Sigmoid colon (tissue), 7 donors: Measurements from ENCODE around the gene ANO2. TPM values are rescaled to one million over a fixed set of nuclear protein-coding genes. Genes with fewer than 3 reads are reported as not detected.

ENCODE experiments used
- DNase-seq: peaks from one replicate; pipeline ENCODE4 v3.0.0-alpha.2; 2019
- H3K27ac ChIP-seq, 4 donors: fragments of 200-600 bp; sonication (generic); one replicate each; pipeline ENCODE4 v1.5.1; 2016 to 2019; ENCODE audit warnings: mild to moderate bottlenecking in 1 of 4
- H3K27me3 ChIP-seq, 3 donors: fragments of 200-600 bp; sonication (generic); one replicate each; pipeline ENCODE4 v1.5.1; 2019; ENCODE audit warnings: mild to moderate bottlenecking in 1 of 3
- H3K36me3 ChIP-seq, 4 donors: fragments of 200-600 bp; sonication (generic); one replicate each; pipeline ENCODE4 v1.5.1; 2016 to 2019
- H3K4me1 ChIP-seq, 4 donors: fragments of 200-600 bp; sonication (generic); one replicate each; pipeline ENCODE4 v1.5.1; 2017 to 2019
- H3K4me3 ChIP-seq, 4 donors: fragments of 200-600 bp; sonication (generic); one replicate each; pipeline ENCODE4 v1.5.1; 2017 to 2019; ENCODE audit warnings: mild to moderate bottlenecking in 2 of 4, moderate library complexity in 1 of 4
- H3K9me3 ChIP-seq, 4 donors: fragments of 200-600 bp in 3 of 4; sonication (generic) in 3 of 4; one replicate each; pipeline versions ENCODE4 v1.5.1 to v1.6.1; 2013 to 2019
- EP300 ChIP-seq, 4 donors: sonication (generic); formaldehyde crosslinking; IDR thresholded peaks; one replicate each; pipeline ENCODE4 v1.6.1; 2017; ENCODE audit warnings: antibody characterized with exemption in 4 of 4
- POLR2A ChIP-seq, 2 donors: fragments of 450-650 bp; IDR thresholded peaks; one replicate each; pipeline ENCODE4 v1.6.1; 2016; ENCODE audit warnings: antibody characterized with exemption in 2 of 2, mild to moderate bottlenecking in 2 of 2, moderate library complexity in 2 of 2
- POLR2AphosphoS5 ChIP-seq, 4 donors: sonication (generic); formaldehyde crosslinking; IDR thresholded peaks; one replicate each; pipeline ENCODE4 v1.6.1; 2017; ENCODE audit warnings: antibody characterized with exemption in 4 of 4
- WGBS, 2 donors: extraction: QIAGEN DNeasy Blood & Tissue Kit; methylation state at CpG; one replicate each; pipeline ENCODE4 v1.1.7; 2013; 5-methylcytosine and 5-hydroxymethylcytosine counted together
- intact Hi-C: fragments of 100-400 bp; cut with DNase I; formaldehyde crosslinking; loops from one replicate; pipeline ENCODE4 v1.15.1; 2023
- polyA plus RNA-seq, 3 donors: library from polyadenylated mRNA; stranded (reverse); fragments of 200-250 nt; gene quantifications; one replicate each; pipeline ENCODE4 v1.2.3, GENCODE V29; 2013
- total RNA-seq, 4 donors: library from RNA; depleted of rRNA; stranded (reverse); fragments of >200 nt; gene quantifications; one replicate each; pipeline ENCODE4 v1.1.0, GENCODE V29; 2016
- TF ChIP-seq, protein P1 (sequence below), 4 experiments: fragments of 450-650 bp in 3 of 4; fragments of 200-600 bp in 1 of 4; IDR thresholded peaks; one replicate each; pipeline ENCODE4 v1.5.1; 2016 to 2019; ENCODE audit warnings: antibody characterized with exemption in 4 of 4, mild to moderate bottlenecking in 3 of 4, moderate library complexity in 2 of 4
- donor health status: healthy with polysubstance abuse.
- donor health status: Bipolar disorder and iron deficiency.
- donor health status: healthy.

ANO2 gene
- total and polyA plus RNA-seq, 7 donors: 0.46 to 4.3 (median 1.8) TPM; not detected in 1

DNA sequence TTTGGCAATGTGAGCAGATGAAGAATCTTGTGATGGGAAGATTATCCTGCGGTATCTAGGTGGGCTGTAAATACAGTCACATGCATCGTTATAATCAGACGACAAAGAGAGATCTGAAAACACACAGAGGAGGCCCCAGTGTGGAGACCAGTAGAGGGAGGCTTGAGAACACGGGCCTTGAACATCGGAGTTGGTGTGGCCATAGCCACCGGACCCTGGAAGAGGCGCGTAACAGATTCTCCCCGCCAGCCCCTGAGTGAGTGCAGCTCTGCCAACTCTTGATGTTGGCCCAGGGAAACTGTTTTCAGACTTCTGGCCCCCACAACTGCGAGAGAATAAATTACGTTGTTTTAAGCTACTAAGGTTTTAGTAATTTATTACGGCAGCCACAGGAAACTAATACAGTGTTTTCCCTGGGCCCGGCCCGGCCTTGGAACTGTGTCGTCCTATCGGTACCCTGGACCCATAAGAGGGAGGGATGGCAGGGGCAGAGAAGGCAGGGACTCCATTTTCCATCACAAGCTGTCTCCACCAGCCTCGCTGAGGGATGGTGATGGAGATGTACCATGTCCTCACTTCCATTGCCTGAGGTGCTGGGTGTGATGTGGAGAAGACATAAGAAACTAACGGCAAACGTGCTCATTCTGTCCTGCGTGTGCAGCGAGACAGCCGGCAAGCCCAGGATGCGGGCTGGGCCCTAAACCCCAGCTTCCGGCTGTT, 421.5 kb downstream of the ANO2 start:
- Histone ChIP-seq H3K4me3 (no peak overlapping the region), H3K9me3 (no peaks in the 10 kb centered on the region), H3K36me3 (no peaks in the 10 kb centered on the region), H3K4me1 (no peaks in the 10 kb centered on the region), H3K27me3 (no peaks in the 10 kb centered on the region), H3K27ac (no peak overlapping the region)
- WGBS, 2 donors: 92% methylated on average over 24 of the region's 24 CpGs
- intact Hi-C loops: no loop called here
- no peak for DNase-seq
- TF ChIP-seq POLR2A (IDR thresholded peaks at IDR 0.05) (no peak), EP300 (IDR thresholded peaks at IDR 0.05) (no peak), POLR2AphosphoS5 (IDR thresholded peaks at IDR 0.05) (no peak)
- TF ChIP-seq, protein P1, sequence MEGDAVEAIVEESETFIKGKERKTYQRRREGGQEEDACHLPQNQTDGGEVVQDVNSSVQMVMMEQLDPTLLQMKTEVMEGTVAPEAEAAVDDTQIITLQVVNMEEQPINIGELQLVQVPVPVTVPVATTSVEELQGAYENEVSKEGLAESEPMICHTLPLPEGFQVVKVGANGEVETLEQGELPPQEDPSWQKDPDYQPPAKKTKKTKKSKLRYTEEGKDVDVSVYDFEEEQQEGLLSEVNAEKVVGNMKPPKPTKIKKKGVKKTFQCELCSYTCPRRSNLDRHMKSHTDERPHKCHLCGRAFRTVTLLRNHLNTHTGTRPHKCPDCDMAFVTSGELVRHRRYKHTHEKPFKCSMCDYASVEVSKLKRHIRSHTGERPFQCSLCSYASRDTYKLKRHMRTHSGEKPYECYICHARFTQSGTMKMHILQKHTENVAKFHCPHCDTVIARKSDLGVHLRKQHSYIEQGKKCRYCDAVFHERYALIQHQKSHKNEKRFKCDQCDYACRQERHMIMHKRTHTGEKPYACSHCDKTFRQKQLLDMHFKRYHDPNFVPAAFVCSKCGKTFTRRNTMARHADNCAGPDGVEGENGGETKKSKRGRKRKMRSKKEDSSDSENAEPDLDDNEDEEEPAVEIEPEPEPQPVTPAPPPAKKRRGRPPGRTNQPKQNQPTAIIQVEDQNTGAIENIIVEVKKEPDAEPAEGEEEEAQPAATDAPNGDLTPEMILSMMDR (IDR thresholded peaks at IDR 0.05): no peak

DNA sequence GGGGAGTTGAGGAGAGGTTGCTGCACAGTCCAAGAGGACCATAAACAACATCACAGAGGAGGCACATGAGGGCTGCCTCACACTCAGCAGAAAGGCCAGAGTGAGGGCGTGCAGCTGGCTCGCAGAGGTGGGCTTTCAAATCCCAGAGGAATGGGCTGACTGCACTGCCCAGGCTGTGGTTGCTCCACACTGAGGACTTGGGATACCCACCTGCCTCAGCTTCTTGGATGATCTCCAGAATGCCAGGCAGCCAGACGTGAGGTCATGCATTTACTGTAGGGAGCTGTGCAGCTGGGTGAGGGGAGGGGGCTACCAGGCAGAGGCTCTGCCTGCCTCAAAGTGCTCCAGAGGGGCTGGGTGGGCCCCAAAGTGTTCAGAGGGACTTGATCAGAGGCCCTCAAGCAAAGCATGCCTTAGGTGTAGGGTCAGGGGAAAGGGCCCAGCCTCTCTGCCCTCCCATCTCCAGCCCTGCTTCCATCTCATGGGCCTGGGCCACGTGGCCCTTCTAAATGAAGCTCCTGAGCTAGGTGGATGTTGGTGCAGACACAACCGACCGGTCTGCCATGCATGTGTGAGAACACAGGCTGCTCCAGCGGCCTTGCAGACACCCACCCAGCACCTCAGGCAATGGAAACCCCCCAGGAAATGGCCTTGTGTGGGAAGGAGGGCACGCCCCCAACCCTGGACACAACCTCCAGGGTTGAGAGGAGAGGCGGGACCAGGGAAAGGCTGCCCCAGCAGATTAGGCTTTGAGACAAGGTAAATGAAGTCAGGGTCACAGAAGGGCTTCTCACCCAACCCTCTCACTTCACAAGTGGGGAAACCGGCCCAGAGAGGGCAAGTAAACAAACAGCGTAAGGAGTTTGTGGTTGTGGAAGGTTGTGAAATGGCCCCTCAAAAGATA, 422.4 kb downstream of the ANO2 start:
- intact Hi-C loops: no loop called here
- Histone ChIP-seq H3K27me3 (no peaks in the 10 kb centered on the region), H3K36me3 (no peaks in the 10 kb centered on the region), H3K27ac (no peak overlapping the region), H3K4me3 (no peak overlapping the region), H3K9me3 (no peaks in the 10 kb centered on the region), H3K4me1 (no peaks in the 10 kb centered on the region)
- no peak for TF ChIP-seq POLR2A (IDR thresholded peaks at IDR 0.05)
- no peak for DNase-seq
- WGBS, 2 donors: 83 to 85% methylated on average over 11 of the region's 11 CpGs

DNA sequence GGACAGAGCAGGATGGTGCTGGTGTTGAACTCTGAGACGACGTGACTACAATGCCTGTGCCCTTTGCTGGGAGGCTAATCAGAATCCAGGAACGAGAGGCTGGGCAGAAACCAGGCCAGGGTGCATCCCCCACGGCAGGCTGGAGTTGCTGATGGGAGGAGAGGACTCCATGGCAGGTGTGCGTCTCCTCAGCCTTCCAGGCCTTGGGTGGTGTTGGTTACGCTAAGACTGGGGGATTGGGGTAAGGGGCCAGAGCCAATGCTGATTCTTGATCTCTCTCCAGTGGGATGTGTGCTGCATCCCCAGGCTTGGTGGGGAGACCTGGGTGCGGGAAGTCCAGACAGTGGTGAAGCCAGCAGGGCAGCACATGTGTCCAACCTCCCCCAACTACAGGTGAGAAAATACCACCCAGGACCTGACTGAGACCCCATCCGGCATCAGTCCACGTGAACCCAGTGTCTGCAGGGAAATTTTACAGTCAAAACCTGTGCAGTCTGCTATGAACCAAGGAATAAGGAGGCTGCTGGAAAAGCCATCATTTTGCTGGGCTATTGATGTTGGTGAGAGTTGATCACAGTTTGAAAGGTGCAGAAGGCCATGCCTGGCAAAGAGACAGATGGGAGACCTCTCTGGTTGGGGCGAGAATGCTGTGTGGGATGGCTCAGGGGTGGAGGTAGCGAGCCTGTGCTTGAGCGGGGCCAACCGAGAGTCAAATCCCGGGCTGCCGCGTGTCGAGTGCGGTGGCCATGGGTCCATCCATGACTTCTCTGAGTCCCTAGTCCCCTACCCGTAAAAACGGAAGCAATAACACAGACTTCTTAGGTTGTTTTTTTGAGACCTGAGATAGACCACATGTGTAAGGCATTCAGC, 423.4 kb downstream of the ANO2 start:
- no peaks in the 10 kb centered on the region for H3K36me3 ChIP-seq
- TF ChIP-seq, protein P1 (IDR thresholded peaks at IDR 0.05): no peak
- TF ChIP-seq POLR2A (IDR thresholded peaks at IDR 0.05): no peak
- no peak for TF ChIP-seq POLR2AphosphoS5 (IDR thresholded peaks at IDR 0.05)
- TF ChIP-seq EP300 (IDR thresholded peaks at IDR 0.05): no peak
- 94 to 96% methylated on average over 20 of the region's 20 CpGs for WGBS, 2 donors
- no peak for DNase-seq
- intact Hi-C loops: no loop called here
- H3K4me3 ChIP-seq: no peak overlapping the region
- no peak overlapping the region for H3K27ac ChIP-seq
- H3K4me1 ChIP-seq: no peaks in the 10 kb centered on the region
- no peaks in the 10 kb centered on the region for H3K9me3 ChIP-seq
- H3K27me3 ChIP-seq: no peaks in the 10 kb centered on the region

DNA sequence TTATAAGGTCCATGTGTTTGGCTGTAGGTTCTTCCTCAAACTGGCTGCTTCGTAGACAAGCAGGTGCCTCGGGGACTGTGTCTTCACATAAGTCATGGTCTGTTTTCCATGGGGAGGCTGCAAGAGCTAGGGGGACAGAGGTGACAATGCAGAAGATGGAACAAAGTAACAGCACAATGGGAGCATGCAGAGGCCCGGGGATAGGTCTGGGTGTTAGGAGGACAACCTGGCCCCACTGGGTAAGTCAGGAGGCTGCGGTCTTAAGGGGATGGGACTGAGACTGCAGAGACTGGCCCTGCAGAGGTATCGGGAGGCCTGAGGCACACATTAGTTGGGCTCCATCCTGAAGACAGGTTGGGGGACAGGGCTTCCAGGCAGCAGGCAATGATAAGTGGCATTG, 424.2 kb downstream of the ANO2 start:
- H3K27ac ChIP-seq: no peak overlapping the region
- H3K4me1 ChIP-seq: no peaks in the 10 kb centered on the region
- no peak for DNase-seq
- 94 to 96% methylated on average over 5 of the region's 5 CpGs for whole genome bisulfite sequencing, 2 donors
- H3K36me3 ChIP-seq: no peaks in the 10 kb centered on the region
- intact Hi-C loops: no loop called here
- H3K27me3 ChIP-seq: no peaks in the 10 kb centered on the region
- no peaks in the 10 kb centered on the region for H3K9me3 ChIP-seq
- no peak for TF ChIP-seq POLR2AphosphoS5 (IDR thresholded peaks at IDR 0.05)
- no peak for TF ChIP-seq POLR2A (IDR thresholded peaks at IDR 0.05)
- TF ChIP-seq EP300 (IDR thresholded peaks at IDR 0.05): no peak
- TF ChIP-seq, protein P1 (IDR thresholded peaks at IDR 0.05): no peak
- H3K4me3 ChIP-seq: no peak overlapping the region
